Activated naive CD8-positive, alpha-beta T cell treated with anti-CD3 and anti-CD28 coated beads, Interleukin-2, amount 10 ng/mL, durations not matched to agents 7 days and 5 days (primary cell): Measurements from ENCODE around the gene PPBP. TPM values are rescaled to one million over a fixed set of nuclear protein-coding genes. Genes with fewer than 3 reads are reported as not detected.
A peak's percentile ranks its signal among the peaks of the same experiment; 100 is the strongest.

Experiments
- ATAC-seq: fragments of 150-1000 bp; cut with Tn5 transposase; one replicate; pipeline ENCODE4 v1.10.0; 2021; ENCODE audit warnings: low read depth, moderate library complexity
- POLR2A ChIA-PET: fragments of 350-600 bp; sonication (Branson Sonifier 250); formaldehyde crosslinking; loops from one replicate; lab custom pipeline; 2021; ENCODE audit warnings: antibody characterized with exemption; lab: Charles Lee
- DNase-seq: peaks from one replicate; pipeline ENCODE4 v3.0.0; 2021
- H3K27ac Mint-ChIP-seq: one replicate; pipeline ENCODE4 v1.8.0; 2022; ENCODE audit warnings: mild to moderate bottlenecking, mixed read lengths
- H3K27me3 Mint-ChIP-seq: one replicate; pipeline ENCODE4 v1.8.0; 2022; ENCODE audit warnings: mild to moderate bottlenecking, moderate library complexity, mixed read lengths
- H3K36me3 Mint-ChIP-seq: one replicate; pipeline ENCODE4 v1.8.0; 2021; ENCODE audit warnings: mild to moderate bottlenecking, mixed read lengths
- H3K4me1 Mint-ChIP-seq: one replicate; pipeline ENCODE4 v1.8.0; 2021; ENCODE audit warnings: mixed read lengths
- H3K4me3 Mint-ChIP-seq: one replicate; pipeline ENCODE4 v1.8.0; 2022; ENCODE audit warnings: mild to moderate bottlenecking, moderate library complexity, mixed read lengths
- H3K9me3 Mint-ChIP-seq: one replicate; pipeline ENCODE4 v1.8.0; 2021; ENCODE audit warnings: mixed read lengths
- total RNA-seq, 2 experiments: library from RNA; stranded (reverse); gene quantifications; one replicate each; pipeline ENCODE4 v1.2.3, GENCODE V29; 2021

Gene PPBP, protein sequence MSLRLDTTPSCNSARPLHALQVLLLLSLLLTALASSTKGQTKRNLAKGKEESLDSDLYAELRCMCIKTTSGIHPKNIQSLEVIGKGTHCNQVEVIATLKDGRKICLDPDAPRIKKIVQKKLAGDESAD
- not detected for total RNA-seq

DNA sequence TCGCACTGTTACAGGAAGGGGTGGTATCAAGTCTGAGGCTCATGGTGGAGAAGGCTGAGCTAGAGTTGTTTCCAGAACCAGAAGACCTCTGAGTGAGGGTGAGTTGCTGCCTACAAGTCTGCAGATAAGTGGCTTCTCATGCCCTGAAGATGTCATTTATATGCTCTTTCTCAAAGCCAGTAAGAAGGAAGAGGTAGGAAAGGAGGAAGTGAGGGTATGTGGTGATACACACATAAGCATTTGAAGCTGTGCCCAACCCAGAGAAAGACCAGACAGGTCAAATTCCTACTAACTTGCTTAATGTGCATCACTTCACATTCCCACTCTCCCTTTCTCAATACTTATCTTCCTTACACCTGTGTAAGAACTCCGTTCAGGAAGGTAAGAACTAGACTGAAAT is at the start of gene PPBP:
Gene PPBP (minus strand): TSS at position 130 of the 400 bp plus-strand sequence. CDS start 87 bp downstream, at position 43.
- POLR2A ChIA-PET = no interaction called here
- Mint-ChIP-seq H3K27ac (no peak within 1 kb of the TSS), H3K4me1 (no peaks in the 10 kb centered on the region), H3K4me3 (no peak within 1 kb of the TSS), H3K9me3 (no peaks in the 10 kb centered on the region), H3K27me3 (peaks cover 2% of the 10 kb centered on the region), H3K36me3 (no peaks in the 10 kb centered on the region)
- no peak for ATAC-seq
- no peak for DNase-seq

DNA sequence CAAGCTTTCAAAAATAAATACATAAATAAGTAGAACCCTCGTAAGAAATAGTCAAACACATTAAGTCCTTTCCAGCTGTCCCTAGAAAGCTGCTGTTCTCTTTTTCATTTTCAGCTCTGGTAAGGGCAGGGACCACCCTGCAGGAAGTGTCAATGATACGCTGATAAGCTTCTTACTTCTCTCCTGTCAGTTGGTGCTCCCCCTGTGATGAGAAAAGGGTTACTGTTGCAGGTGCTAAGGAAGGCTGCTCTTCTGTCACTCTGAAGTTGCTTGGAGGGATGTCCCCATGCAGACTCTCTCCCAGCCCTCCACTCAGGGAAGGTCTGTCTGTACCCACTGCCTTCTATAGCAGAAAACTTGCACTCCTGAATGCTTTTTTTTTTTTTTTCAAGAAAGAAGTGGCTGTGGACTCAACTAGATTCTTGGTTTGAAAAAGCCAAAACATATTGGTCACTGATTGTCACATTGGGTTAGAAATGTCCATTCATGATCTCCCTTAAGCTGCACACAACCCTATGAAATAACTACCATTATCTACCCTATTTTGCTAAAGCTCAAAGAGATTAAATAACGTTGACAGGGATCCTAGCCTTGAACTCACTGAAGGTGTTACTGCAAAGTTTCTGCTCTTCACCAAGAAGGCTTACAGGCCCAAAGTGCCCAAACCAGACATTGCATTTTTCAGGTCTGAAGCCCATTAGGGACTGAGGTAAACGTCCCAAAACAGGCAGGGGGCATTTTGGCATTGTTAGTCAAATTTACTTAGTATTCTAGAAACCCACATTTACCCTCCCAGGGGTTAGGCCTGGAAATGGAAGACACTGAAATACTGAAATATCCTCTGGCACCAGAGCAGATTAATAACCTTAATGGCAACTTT is 49.3 kb upstream of the PPBP start:
- Mint-ChIP-seq H3K9me3 (no peaks in the 10 kb centered on the region), H3K4me1 (peaks cover 6% of the 10 kb centered on the region), H3K27me3 (peaks cover 39% of the 10 kb centered on the region), H3K27ac (no peak overlapping the region), H3K4me3 (peak overlapping the region; percentile 78), H3K36me3 (no peaks in the 10 kb centered on the region)
- DNase-seq (no peak), ATAC-seq (no peak)
- POLR2A ChIA-PET = no interaction called here

DNA sequence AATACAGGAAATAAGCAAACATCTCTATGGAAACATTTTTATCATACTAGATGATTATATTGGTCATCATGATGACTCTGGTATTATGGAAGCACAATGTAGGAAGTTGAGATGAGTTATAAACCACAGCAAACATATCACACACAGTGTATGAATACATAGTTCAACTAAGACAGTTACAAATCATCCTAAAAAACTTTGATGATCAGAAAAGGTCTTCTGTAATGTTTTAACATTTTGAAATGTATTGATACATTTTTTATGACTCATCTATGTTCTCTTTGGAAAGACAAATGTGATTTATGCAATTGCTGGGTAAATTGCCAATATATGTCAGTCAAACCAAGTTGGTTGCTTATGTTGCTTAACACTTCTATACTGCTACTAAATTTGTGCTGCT is 45.7 kb upstream of the PPBP start:
- no peak overlapping the region for H3K27ac Mint-ChIP-seq
- no peaks in the 10 kb centered on the region for H3K9me3 Mint-ChIP-seq
- ATAC-seq (no peak), DNase-seq (no peak)
- POLR2A ChIA-PET = no interaction called here
- no peaks in the 10 kb centered on the region for H3K36me3 Mint-ChIP-seq
- H3K4me3 Mint-ChIP-seq = no peak overlapping the region
- H3K27me3 Mint-ChIP-seq = peaks cover 23% of the 10 kb centered on the region
- H3K4me1 Mint-ChIP-seq = peaks cover 2% of the 10 kb centered on the region

DNA sequence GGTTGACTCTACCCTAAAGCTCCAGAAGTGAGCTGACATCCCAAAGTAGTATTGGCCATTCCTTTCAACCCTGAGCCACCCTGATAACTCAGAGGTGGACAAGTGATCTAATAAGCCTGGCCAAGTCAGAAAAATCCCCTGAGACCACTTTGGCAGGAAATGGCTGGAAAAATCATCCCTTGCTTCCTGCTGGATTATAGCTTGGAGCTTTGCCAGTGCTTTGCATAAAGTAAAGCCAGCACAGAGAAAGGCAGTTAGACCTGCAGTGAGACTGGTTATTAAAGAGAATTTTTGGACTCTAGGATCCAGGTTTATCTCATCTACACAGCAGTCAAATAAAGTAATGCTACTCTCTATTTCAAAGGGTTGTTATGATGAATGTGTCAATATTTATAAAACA is 44.1 kb upstream of the PPBP start:
- H3K36me3 Mint-ChIP-seq = no peaks in the 10 kb centered on the region
- no peak overlapping the region for H3K27ac Mint-ChIP-seq
- H3K9me3 Mint-ChIP-seq = no peaks in the 10 kb centered on the region
- DNase-seq (no peak), ATAC-seq (no peak)
- no peak overlapping the region for H3K4me3 Mint-ChIP-seq
- POLR2A ChIA-PET = no interaction called here
- H3K27me3 Mint-ChIP-seq = peaks cover 17% of the 10 kb centered on the region
- H3K4me1 Mint-ChIP-seq = no peaks in the 10 kb centered on the region

DNA sequence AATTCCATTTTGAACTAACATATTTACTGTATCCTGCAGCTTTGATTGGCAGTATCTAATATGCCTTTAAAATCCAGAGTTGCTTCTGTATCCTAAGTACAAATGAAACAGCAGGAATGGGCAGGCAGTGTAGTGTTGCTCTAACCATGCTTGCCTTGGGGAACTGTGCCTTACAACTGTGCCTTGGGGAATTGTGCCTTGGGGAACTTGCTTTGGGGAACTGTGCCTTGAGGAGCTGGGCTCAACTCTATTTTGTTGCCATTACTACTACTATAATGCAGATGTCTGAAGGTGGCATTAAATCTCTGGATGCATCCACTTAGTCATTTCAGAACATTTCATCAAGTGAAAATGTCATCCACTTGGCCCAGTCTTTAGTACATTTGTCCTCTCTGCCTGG is 43.6 kb upstream of the PPBP start:
- H3K36me3 Mint-ChIP-seq = no peaks in the 10 kb centered on the region
- no peak for ATAC-seq
- H3K4me1 Mint-ChIP-seq = no peaks in the 10 kb centered on the region

DNA sequence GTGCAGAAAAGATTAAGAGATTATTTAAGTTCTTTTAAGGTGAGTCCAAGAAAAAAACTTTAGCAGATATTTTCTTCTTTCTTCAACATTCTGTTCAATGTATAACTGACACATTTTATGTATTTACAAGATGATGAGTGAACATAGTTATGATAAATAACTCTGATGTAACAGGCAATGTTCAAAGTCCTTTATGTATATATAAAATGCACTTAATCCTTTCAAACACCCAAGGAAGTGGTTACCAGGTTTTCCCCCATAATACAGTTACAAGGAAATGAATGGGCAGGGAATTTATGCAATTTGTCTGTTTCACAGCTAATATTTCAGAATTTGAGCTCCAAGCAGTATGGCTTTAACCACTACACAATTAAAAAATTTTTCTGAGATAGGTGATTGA is 42.3 kb upstream of the PPBP start:
- no peak for DNase-seq
- POLR2A ChIA-PET = no interaction called here
- Mint-ChIP-seq H3K4me3 (no peak overlapping the region), H3K4me1 (no peaks in the 10 kb centered on the region), H3K9me3 (no peaks in the 10 kb centered on the region), H3K36me3 (no peaks in the 10 kb centered on the region), H3K27me3 (peaks cover 9% of the 10 kb centered on the region), H3K27ac (no peak overlapping the region)
- ATAC-seq = no peak

More for the DNA sequence above, 43.6 kb upstream of the PPBP start:
- Mint-ChIP-seq H3K9me3 (no peaks in the 10 kb centered on the region), H3K4me3 (no peak overlapping the region), H3K27me3 (peaks cover 16% of the 10 kb centered on the region), H3K27ac (no peak overlapping the region)
- POLR2A ChIA-PET = no interaction called here
- no peak for DNase-seq

DNA sequence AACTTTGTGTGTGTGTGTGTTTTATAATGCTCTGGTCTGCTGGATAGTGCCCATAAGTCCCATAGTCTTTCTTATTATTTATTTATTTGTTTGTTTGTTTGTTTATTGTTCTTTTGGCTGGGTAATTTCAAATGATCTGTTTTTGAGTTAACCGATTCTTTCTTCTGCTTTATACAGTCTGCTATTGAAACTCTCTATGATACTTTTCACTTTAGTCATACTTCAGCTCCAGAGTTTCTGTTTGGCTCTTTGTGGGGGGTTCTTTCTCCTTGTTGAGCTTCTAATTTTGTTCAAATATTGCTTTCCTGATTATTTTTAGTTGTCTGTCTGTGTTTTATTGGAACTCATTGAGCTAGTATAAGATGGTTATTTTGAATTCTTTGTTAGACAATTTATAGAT is 40.5 kb upstream of the PPBP start:
- no peak overlapping the region for H3K27ac Mint-ChIP-seq
- peaks cover 6% of the 10 kb centered on the region for H3K27me3 Mint-ChIP-seq
- no peak for ATAC-seq
- H3K4me3 Mint-ChIP-seq = no peak overlapping the region
- H3K36me3 Mint-ChIP-seq = no peaks in the 10 kb centered on the region
- no peaks in the 10 kb centered on the region for H3K9me3 Mint-ChIP-seq
- H3K4me1 Mint-ChIP-seq = no peaks in the 10 kb centered on the region
- no peak for DNase-seq
- POLR2A ChIA-PET = no interaction called here

DNA sequence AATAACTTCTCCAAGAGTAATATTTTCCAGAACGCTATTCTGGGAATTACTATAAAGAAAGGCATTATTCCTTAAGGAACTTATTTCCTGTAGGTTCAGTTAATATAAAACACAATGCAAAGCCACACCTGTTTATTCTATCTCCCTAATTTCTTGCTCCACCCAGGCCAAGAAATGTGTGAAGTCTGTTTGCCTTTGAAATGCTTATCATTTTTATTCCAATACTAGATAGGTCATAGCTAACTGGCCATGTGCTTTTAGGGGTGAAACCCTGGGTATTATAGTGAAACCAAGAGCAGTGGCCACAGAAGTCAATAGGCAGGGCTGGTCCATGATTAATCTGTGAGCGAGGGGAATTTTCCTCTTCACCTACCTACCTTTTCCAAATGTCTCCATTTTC is 35.7 kb upstream of the PPBP start:
- H3K27ac Mint-ChIP-seq = no peak overlapping the region
- H3K27me3 Mint-ChIP-seq = no peaks in the 10 kb centered on the region
- H3K36me3 Mint-ChIP-seq = no peaks in the 10 kb centered on the region
- no peak overlapping the region for H3K4me3 Mint-ChIP-seq
- POLR2A ChIA-PET = no interaction called here
- no peaks in the 10 kb centered on the region for H3K9me3 Mint-ChIP-seq
- no peaks in the 10 kb centered on the region for H3K4me1 Mint-ChIP-seq
- ATAC-seq (no peak), DNase-seq (no peak)

DNA sequence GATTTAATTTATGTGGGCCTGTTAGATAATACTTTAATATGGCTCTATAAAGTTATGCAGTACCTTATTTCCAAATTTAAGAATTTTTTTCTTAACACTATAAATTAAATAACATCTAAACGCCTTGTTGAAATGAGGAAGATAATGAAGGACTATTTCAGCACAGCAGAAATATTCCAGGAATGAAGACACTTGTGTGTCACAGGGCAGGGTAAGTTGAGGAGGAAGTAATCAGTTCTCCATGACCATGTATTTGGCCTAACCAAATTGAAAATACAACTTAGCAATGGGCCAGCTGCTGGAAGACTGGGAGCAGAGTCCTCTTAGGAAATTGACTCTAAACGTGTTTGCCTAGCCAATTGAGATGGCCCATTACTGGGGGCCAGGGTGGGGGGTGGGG is 33.6 kb upstream of the PPBP start:
- H3K27ac Mint-ChIP-seq = no peak overlapping the region
- peaks cover 2% of the 10 kb centered on the region for H3K4me1 Mint-ChIP-seq
- no peak for ATAC-seq

DNA sequence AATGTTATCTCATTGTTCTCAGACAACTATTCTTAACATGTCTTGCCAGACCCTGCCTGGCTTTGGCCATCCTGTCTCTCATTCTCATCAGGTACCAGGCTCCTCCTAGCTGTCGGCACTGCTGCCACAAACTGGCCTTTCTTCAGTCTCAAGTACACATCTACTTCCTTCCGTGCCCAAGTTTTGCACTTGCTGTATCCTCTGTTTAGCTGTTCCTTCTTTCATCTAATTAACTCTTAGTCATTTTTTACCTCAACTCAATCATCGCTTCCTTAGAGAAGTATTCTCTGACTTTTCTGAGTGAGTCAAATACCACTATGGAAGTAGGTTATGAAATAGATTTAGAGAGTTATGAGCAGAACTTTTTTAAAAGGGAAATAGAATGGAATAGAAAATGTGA is 30.8 kb upstream of the PPBP start:
- Mint-ChIP-seq H3K9me3 (peaks cover 1% of the 10 kb centered on the region), H3K27ac (no peak overlapping the region), H3K4me3 (no peak overlapping the region), H3K27me3 (no peaks in the 10 kb centered on the region), H3K36me3 (no peaks in the 10 kb centered on the region), H3K4me1 (peaks cover 9% of the 10 kb centered on the region)
- POLR2A ChIA-PET = no interaction called here
- ATAC-seq (no peak), DNase-seq (no peak)

More for the DNA sequence above, 33.6 kb upstream of the PPBP start:
- no peak overlapping the region for H3K4me3 Mint-ChIP-seq
- H3K27me3 Mint-ChIP-seq = no peaks in the 10 kb centered on the region
- H3K9me3 Mint-ChIP-seq = no peaks in the 10 kb centered on the region
- POLR2A ChIA-PET = no interaction called here
- no peaks in the 10 kb centered on the region for H3K36me3 Mint-ChIP-seq
- DNase-seq = no peak

DNA sequence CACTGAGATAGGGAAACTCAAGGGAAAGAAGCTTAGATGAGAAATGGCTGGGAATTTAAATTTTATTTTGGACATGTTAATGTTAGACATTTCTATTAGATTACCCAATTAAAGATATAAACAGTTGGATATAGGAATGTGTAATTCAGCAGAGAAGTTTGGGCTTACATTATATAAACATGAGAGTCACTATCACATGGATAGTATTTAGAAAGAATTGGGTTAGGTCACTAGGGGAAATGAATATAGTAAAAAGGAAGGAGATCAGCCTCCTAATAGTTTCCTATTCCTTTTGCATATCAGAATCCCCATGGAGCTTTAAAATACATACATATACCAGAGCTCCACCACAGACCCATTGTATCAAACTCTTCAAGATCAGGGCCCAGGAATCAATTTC is 30.1 kb upstream of the PPBP start:
- POLR2A ChIA-PET = no interaction called here
- DNase-seq (no peak), ATAC-seq (no peak)
- H3K27me3 Mint-ChIP-seq = no peaks in the 10 kb centered on the region
- no peaks in the 10 kb centered on the region for H3K36me3 Mint-ChIP-seq
- H3K4me3 Mint-ChIP-seq = no peak overlapping the region
- H3K9me3 Mint-ChIP-seq = peaks cover 4% of the 10 kb centered on the region
- no peak overlapping the region for H3K27ac Mint-ChIP-seq
- peaks cover 9% of the 10 kb centered on the region for H3K4me1 Mint-ChIP-seq

DNA sequence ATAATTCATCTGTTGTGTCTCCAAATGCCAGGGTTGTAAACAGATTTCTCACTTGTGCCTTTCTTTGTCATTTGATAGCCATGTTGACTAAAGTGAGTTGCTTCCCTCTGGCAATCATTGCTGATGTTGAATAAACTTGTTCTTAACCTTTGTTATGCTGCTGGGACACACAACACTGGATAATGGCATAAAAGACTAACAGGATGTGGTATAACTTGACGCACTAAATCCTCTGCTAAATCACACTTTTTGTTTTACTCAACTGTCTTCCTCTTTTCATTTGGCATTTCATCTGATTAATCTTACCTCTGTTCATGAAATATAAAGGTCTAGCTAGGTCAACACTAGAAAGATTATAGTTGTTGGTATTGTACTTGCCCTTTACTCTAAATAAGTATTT is 28.1 kb upstream of the PPBP start:
- ATAC-seq (no peak), DNase-seq (no peak)
- Mint-ChIP-seq H3K4me3 (no peak overlapping the region), H3K27ac (peak overlapping the region; percentile 25), H3K4me1 (peaks cover 9% of the 10 kb centered on the region), H3K36me3 (no peaks in the 10 kb centered on the region), H3K9me3 (peaks cover 4% of the 10 kb centered on the region), H3K27me3 (no peaks in the 10 kb centered on the region)
- POLR2A ChIA-PET = no interaction called here

DNA sequence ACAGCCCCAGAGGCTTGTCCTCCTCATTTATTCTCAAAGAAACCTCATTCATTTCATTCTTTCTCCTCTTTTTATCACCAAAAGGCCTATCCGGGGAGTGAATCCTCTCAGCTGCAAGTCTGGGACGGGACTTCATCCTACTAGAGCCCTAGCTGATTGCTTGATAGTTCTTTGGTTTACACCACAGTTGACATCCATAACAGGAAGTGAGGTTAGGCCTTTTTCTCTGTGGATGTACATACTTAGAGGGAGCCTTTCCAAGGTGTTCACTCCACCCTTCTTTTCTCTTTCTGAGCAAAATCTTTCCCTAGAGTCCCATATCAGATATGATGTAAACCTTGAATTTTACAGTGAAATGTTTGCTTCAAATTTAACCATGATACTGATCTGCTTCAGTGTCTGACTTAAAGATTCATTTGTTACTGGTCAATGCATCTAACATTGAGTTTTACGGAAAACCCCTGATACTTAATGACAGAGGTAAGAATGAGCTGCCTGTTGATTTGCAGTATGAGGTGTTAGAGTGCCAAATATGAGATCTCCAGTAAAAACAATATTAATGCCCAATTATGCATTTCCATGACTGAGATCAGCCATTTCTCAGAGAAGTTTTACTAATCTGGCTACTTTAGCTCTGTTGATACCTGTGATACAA is 27.3 kb upstream of the PPBP start:
- peaks cover 4% of the 10 kb centered on the region for H3K9me3 Mint-ChIP-seq
- no peaks in the 10 kb centered on the region for H3K27me3 Mint-ChIP-seq
- no peaks in the 10 kb centered on the region for H3K36me3 Mint-ChIP-seq
- ATAC-seq (no peak), DNase-seq (no peak)
- POLR2A ChIA-PET = no interaction called here
- H3K27ac Mint-ChIP-seq = no peak overlapping the region
- H3K4me3 Mint-ChIP-seq = no peak overlapping the region
- H3K4me1 Mint-ChIP-seq = peaks cover 9% of the 10 kb centered on the region

DNA sequence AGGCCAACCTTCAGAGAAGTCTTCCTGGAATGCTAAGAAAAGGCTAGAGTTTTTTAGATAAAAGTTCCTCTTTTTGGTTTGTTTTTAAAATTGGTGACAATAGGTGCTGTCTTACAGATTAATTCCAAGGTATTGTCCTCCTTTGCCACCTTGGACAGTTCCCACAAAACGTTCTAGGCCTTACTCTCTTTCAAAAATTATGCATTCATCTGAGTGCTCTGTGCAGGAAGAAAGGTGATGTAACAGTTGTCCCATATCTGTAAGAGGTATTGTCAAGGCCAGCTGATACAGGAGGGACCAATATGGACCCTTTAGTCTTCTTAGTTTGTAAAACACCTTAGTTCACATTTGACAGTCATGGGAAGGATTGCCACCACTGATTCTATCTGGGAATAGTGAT is 26.3 kb upstream of the PPBP start:
- Mint-ChIP-seq H3K9me3 (peaks cover 4% of the 10 kb centered on the region), H3K4me3 (no peak overlapping the region)
- POLR2A ChIA-PET = no interaction called here

More for the DNA sequence above, 26.3 kb upstream of the PPBP start:
- Mint-ChIP-seq H3K4me1 (peaks cover 9% of the 10 kb centered on the region), H3K27me3 (no peaks in the 10 kb centered on the region), H3K36me3 (no peaks in the 10 kb centered on the region), H3K27ac (no peak overlapping the region)
- ATAC-seq (no peak), DNase-seq (no peak)
